ENCODE measurements around the gene PHLDB2.

Gene PHLDB2

DNA sequence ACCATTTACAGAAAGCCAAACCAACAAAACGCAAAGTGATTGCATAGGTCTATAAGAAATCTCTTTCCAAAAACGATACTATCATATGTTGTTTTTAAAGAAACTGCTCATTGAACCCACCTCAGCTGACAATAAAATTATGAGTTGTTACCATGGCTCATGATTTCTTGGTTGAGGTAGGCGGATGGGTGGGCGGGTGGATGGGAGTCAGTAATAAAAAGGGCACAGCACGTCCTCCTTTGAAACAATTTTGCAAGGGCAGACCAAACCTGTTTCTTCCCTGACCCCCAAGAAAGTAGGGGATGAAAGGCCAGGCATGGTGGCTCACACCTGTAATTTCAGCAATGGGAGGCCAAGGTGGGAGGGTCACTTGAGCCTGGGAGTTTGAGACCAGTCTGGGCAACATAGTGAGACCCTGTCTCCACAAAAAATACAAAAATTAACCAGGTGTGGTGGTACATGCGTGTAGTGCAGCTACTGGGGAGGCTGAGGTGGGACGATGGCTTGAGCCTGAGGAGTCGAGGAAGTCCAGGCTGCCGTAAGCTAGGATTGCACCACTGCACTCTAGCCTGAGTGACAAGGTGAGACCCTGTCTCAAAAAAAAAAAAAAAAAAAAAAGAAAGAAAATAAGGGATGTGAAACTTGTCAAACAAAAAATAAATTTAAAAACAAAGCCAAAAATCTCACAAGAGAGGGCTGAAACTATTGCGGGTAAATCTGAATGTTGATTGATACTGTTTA is 121.8 kb downstream of the PHLDB2 start:
- in situ Hi-C loops (cut with HindIII; ENCODE audit: low sequenced_read_pairs): no loop called here

GRCh38 chr3:111981457-111981763 is 122.3 kb downstream of the PHLDB2 start:
- in situ Hi-C loops (cut with HindIII; ENCODE audit: low sequenced_read_pairs): no loop called here

DNA sequence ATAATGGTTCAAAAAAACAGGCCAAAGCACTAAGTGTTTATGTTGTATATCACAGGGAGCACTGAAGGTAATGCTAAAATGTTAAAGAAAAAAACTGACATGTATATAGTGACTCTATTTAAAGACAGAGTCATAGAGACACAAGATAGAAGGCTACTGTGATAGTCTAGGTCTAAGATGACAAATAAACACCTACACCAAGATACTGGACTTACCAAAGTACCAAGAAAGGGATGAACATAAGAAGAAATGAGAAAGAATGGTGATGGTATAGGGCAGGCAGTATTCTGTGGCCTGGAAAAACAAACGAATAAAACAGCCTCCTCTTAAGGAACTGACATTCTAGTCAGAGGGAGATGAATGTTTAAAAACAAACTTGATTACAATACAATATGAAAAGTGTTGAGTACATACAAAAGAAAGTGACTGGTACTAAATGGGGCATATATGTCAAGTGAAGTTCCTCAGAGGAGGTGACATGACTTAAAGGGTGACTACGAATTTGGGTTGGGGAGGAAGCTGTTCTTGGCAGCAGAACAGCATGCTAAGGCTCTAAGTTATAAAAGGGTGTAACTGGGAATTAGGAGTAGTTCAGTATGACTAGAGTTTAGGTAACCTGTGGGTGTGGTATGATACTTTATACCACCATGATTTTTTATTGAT is 125.7 kb downstream of the PHLDB2 start:
- in situ Hi-C loops (cut with HindIII; ENCODE audit: low sequenced_read_pairs): no loop called here

GRCh38 chr3:111986800-111987199 is 127.7 kb downstream of the PHLDB2 start:
- in situ Hi-C loops (cut with HindIII; ENCODE audit: low sequenced_read_pairs): no loop called here

DNA sequence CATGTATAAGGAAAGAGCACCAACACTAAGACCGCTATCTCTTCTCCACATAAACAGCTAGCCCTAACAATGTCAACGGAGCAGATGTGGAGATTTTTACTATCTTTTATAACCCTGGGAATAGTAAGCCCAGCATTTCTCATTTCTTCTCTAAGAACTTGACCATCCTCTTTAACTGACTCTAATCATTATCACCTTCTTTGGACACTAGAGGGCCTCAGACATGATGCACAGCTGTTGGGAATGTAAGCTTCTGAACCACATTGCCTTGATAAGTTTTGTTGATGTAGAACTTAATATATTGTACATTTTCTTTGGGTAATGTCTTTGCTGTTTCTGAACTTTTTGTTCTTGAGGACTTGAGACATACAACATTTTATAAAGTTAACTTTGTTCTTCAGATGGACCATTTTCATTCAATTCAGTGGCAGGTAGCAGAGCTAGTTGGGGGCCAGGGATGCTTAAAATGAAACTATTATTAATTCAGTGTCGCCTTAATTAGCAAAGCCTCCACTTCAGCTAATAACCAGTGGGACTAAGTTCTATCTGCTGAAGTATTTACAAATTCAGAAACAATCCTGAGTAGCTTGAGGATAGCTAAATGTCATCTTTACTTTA is 130.1 kb downstream of the PHLDB2 start:
- in situ Hi-C loops (cut with HindIII; ENCODE audit: low sequenced_read_pairs): no loop called here

DNA sequence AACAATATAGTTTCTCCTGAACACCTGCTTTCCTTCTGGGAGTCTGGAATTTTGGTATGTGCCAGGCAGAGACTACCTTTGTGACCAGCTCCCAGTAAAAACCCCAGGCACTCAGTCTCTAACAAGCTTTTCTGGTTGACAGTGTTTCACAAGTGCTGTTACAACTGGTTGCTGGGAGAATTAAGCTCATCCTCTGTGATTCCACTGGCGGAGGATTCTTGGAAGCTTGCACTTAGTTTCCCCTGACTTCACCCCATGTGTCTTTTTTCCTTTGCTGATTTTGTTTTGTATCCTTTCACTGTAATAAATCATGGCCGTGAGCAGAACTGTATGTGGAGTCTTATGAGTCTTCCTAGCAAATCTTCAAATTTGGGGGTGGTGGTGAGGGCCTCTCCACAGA is 134.0 kb downstream of the PHLDB2 start:
- in situ Hi-C loops (cut with HindIII; ENCODE audit: low sequenced_read_pairs): no loop called here

DNA sequence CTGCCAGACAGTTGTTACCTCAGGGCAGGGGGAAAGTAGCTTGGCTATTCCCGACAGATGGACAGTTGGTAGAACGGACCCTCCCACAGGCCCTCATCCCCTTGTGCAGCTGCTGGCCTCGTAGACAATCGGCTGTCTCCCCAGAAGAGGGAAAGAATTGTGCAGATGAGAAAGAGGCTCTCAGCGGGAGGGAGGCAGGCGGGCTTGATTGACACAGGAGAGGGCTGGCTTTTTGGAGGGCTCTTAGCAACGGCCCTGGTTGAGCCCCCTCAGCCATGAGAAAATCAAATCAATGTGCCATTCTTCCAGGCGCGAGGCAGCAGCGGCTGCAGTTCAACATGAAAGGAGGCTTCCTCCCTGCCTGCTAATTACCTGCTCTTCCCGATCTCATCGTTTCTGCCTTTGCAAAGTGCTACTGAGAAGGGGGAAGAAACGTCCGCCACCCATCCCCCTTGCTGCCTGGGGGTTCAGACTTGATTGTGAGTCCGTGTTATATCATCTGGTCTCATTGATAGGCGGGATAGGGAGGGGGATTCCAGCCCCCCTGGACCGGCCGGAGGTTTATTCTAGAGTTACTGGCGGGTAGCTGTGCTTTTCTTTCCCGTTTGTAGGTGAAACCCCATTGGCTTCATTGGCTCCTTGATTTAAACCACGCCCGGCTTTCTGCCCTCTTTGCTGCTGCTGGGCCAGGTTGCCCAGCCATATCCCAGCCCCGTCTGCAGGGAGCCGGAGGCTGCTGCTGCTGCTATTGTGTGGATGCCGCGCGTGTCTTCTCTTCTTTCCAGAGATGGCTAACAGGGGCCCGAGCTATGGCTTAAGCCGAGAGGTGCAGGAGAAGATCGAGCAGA is 139.8 kb downstream of the PHLDB2 start, which contains the start of gene TAGLN3:
Gene TAGLN3 (plus strand): TSS at position 287 of the 848 bp plus-strand sequence. CDS start 501 bp downstream, at position 788.
- in situ Hi-C loops (cut with HindIII; ENCODE audit: low sequenced_read_pairs): no loop called here

DNA sequence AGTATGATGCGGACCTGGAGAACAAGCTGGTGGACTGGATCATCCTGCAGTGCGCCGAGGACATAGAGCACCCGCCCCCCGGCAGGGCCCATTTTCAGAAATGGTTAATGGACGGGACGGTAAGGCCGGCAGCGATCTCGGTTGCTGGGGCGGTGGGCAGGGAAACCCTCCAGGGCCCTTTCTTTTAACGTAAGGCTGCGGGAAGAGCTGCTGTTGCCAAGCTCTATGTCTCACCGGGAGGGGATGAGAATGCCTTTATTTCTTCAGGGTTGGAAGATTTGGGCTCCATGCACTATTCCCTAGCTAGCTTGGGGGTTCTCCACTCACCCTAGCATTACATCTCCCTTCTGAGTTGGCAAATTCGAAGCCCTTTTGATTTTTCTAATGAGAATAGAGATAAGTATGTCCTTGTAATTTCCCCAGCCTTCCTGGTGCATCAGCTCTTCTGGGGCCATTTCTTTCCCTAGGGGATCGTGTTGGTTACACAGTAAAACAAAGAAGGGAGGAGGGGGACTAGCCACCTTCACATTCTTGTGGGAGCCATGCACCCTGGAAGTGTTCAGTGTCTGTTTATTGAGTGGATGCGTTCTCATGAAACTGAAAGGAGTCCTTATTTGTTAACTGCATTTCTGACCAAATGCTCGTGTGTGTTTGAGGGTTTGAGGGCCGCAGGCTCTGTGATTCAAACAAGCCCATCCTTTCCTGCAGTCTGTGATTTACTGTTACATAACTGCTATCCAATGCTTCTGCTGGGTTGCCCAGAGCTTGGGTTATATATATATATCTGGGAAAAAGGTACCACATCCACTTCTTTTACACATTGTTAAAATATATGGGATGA is 140.6 kb downstream of the PHLDB2 start:
- in situ Hi-C loops (cut with HindIII; ENCODE audit: low sequenced_read_pairs): no loop called here

GRCh38 chr3:112000367-112000771 is 141.3 kb downstream of the PHLDB2 start:
- in situ Hi-C loops (cut with HindIII; ENCODE audit: low sequenced_read_pairs): no loop called here

DNA sequence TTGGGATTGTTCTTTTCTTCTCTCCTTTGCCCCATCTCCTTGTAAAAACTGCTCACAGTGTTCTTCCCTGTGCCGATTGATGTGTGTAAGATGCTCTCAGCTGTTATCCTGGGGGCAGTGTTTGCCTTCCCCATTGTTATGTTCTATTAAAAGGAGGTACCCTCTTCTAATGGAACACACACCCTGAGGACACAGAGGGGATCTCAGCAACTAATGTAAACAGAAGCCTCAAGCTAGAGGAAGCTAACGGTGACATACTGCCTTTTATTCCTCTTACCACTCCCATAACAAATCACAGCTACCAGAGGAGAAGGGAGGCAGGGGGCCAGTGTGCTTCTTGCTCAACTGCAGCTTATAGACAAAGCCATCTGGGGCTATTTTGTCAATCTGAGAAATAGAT is 141.9 kb downstream of the PHLDB2 start:
- in situ Hi-C loops (cut with HindIII; ENCODE audit: low sequenced_read_pairs): no loop called here

DNA sequence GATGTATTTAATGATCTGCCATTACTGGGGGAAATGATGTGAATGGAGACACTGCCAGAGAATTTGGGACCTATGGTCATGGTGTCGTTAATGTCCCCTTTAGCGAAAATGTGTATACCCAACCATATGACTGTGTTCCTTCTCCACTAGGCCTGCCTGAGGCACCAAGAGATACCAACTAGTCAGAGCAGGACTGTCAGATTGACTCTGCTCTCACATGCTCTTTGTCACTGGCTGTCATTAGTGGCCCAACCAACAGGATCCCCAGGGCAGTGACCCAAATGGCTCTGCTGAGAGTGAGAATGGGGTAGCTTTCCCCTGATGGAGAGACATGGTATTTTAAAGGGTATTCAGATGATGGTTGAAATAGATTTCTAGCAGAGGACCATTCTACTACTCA is 142.5 kb downstream of the PHLDB2 start:
- in situ Hi-C loops (cut with HindIII; ENCODE audit: low sequenced_read_pairs): no loop called here

- in situ Hi-C loops (cut with HindIII; ENCODE audit: low sequenced_read_pairs): no loop called here
Observed at GRCh38 chr3:112002096-112002971, 143.3 kb downstream of the PHLDB2 start.

GRCh38 chr3:112003321-112004080 is 144.4 kb downstream of the PHLDB2 start:
- in situ Hi-C loops (cut with HindIII; ENCODE audit: low sequenced_read_pairs): no loop called here

DNA sequence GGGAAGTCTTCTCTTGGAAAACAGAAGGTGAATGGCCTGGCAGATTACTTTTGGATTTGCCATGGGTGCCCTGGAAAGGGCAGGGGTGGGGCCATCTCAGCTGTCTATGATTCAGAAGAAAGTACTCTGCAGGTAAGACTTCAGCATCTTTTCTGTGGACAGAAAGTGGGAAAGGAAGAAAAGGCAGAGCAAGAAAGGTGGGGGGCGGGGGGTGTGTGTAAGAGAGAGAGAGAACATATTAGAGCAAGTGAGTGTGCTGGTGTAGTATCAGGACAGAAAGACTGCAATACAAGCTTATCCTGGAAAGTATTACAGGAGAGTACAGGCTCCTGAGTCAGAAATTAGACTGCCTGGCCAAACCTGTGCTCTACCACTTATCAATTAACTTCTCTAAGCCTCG is 145.1 kb downstream of the PHLDB2 start:
- in situ Hi-C loops (cut with HindIII; ENCODE audit: low sequenced_read_pairs): no loop called here

DNA sequence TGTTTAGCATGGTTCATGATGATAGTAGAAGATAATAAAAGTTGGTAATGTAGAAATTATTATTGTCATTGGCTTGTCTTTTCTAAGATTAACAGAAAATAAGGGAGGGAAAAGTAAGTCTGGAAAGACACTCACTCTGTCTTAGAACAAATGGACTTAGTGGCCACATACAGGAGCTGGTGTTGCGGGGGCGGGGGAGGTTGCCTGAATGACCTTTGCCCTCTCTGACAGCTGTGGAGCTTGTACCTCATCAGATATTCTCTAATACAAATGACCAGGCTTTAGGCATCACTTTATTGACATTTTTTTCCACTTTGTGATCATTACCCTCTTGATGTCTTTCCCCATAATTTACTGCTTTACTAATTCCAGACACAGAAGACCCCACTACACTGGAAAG is 145.6 kb downstream of the PHLDB2 start:
- in situ Hi-C loops (cut with HindIII; ENCODE audit: low sequenced_read_pairs): no loop called here

- in situ Hi-C loops (cut with HindIII; ENCODE audit: low sequenced_read_pairs): no loop called here
Observed at GRCh38 chr3:112005091-112005672, 146.1 kb downstream of the PHLDB2 start.

DNA sequence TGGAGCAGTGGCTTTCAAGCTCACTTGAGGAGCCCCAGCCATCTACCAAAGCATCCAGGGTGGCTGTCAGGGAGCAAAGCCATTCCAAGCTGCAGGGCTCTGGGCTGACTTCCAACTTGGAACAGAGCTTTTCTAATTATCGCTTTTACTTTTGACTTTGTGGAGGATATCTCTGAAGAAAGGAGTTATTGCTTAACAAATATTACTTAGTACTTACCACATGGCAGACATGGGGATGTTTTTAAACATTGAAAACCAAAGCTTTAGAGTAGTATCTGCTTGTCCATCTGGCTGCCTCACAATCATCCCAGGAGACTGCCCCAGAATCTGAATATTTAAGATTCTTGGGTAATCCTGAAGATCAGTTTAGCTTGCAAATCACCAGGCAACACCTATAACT is 148.6 kb downstream of the PHLDB2 start:
- in situ Hi-C loops (cut with HindIII; ENCODE audit: low sequenced_read_pairs): no loop called here

- in situ Hi-C loops (cut with HindIII; ENCODE audit: low sequenced_read_pairs): no loop called here
Observed at GRCh38 chr3:112009670-112010069, 150.6 kb downstream of the PHLDB2 start.
